GM12801 (cell line): ENCODE measurements around the gene CTTNBP2NL.

ENCODE experiments used
- CTCF ChIP-seq: IDR thresholded peaks from one replicate; pipeline ENCODE4 v1.5.1; 2011; ENCODE audit warnings: control low read depth; ENCODE audit not compliant: insufficient read length; ENCODE audit errors: extremely low read depth

CTTNBP2NL gene

GRCh38 chr1:112462953-112463279, 66.9 kb downstream of the CTTNBP2NL start:
- TF ChIP-seq CTCF, result no peak

GRCh38 chr1:112464501-112464900, 68.5 kb downstream of the CTTNBP2NL start:
- TF ChIP-seq CTCF, result no peak

- TF ChIP-seq CTCF, result no peak
These were observed 69.1 kb downstream of the CTTNBP2NL start for GRCh38 chr1:112465122-112465521.

GRCh38 chr1:112466078-112466660, 70.2 kb downstream of the CTTNBP2NL start:
- TF ChIP-seq CTCF, result no peak

GRCh38 chr1:112470966-112471365, 75.0 kb downstream of the CTTNBP2NL start:
- TF ChIP-seq CTCF, result no peak

- TF ChIP-seq CTCF, result no peak
These were observed 76.1 kb downstream of the CTTNBP2NL start for GRCh38 chr1:112472142-112472541.

- no peak for TF ChIP-seq CTCF
These were observed 81.5 kb downstream of the CTTNBP2NL start for GRCh38 chr1:112477550-112477949.

GRCh38 chr1:112478314-112478713, 82.3 kb downstream of the CTTNBP2NL start:
- TF ChIP-seq CTCF, result no peak
